ENCODE data around the gene SLC6A5.

The SLC6A5 gene

GRCh38 chr11:20612416-20612815, 13.0 kb downstream of the SLC6A5 start:
- no peak for TF ChIP-seq CTCF (IDR thresholded peaks at IDR 0.05; ENCODE audit: low read depth, low read length)
- DNase-seq (ENCODE audit: extremely low read depth, low read depth) = no peak

- DNase-seq (ENCODE audit: extremely low read depth, low read depth) = no peak
- no peak for TF ChIP-seq CTCF (IDR thresholded peaks at IDR 0.05; ENCODE audit: low read depth, low read length)
Observed at GRCh38 chr11:20616920-20617319, 17.5 kb downstream of the SLC6A5 start.

GRCh38 chr11:20617346-20618005, 18.1 kb downstream of the SLC6A5 start:
- DNase-seq (ENCODE audit: extremely low read depth, low read depth) = no peak
- no peak for TF ChIP-seq CTCF (IDR thresholded peaks at IDR 0.05; ENCODE audit: low read depth, low read length)

GRCh38 chr11:20618083-20618482, 18.7 kb downstream of the SLC6A5 start:
- DNase-seq (ENCODE audit: extremely low read depth, low read depth) = no peak
- no peak for TF ChIP-seq CTCF (IDR thresholded peaks at IDR 0.05; ENCODE audit: low read depth, low read length)

GRCh38 chr11:20620988-20621387, 21.6 kb downstream of the SLC6A5 start:
- no peak for DNase-seq (ENCODE audit: extremely low read depth, low read depth)
- no peak for TF ChIP-seq CTCF (IDR thresholded peaks at IDR 0.05; ENCODE audit: low read depth, low read length)

GRCh38 chr11:20621679-20622078, 22.3 kb downstream of the SLC6A5 start:
- no peak for TF ChIP-seq CTCF (IDR thresholded peaks at IDR 0.05; ENCODE audit: low read depth, low read length)
- no peak for DNase-seq (ENCODE audit: extremely low read depth, low read depth)

GRCh38 chr11:20623252-20623651, 23.8 kb downstream of the SLC6A5 start:
- TF ChIP-seq CTCF (IDR thresholded peaks at IDR 0.05; ENCODE audit: low read depth, low read length) = no peak
- DNase-seq (ENCODE audit: extremely low read depth, low read depth) = no peak

Data from AG09319 (cell line).